Measurements from ENCODE around the gene GPR160. TPM values are rescaled to one million over a fixed set of nuclear protein-coding genes. Genes with fewer than 3 reads are reported as not detected.
"Not testable (repeated sequence)": the region's sequence is repeated elsewhere in the genome, so short reads cannot be mapped to it uniquely, and the experiment has no call there.

Gene GPR160
- total and polyA plus RNA-seq, 8 donors = 7.8 to 25.4 (median 13.2) TPM

- H3K36me3 ChIP-seq = peaks cover 0 to 68% of the 10 kb centered on the region in 2 donors
- H3K4me3 ChIP-seq = no peak overlapping the region
- intact Hi-C loops (cut with DNase I) = no loop called here
- no peaks in the 10 kb centered on the region for H3K4me1 ChIP-seq
- no peaks in the 10 kb centered on the region for H3K27me3 ChIP-seq
- DNase-seq (no peak), ATAC-seq (no peak)
- no peak for TF ChIP-seq CTCF (IDR thresholded peaks at IDR 0.05)
- no peak overlapping the region for H3K27ac ChIP-seq
- H3K9me3 ChIP-seq = no peaks in the 10 kb centered on the region
Observed at GRCh38 chr3:170107941-170108340, 70.1 kb downstream of the GPR160 start.

- Histone ChIP-seq H3K9me3 (no peaks in the 10 kb centered on the region), H3K27me3 (no peaks in the 10 kb centered on the region), H3K36me3 (peaks cover 0 to 68% of the 10 kb centered on the region in 2 donors), H3K4me3 (no peak overlapping the region), H3K27ac (no peak overlapping the region), H3K4me1 (no peaks in the 10 kb centered on the region)
- no peak for ATAC-seq
- DNase-seq = no peak
- TF ChIP-seq CTCF (IDR thresholded peaks at IDR 0.05) = no peak
- intact Hi-C loops (cut with DNase I) = no loop called here
Observed at GRCh38 chr3:170108955-170109354, 71.2 kb downstream of the GPR160 start.

GRCh38 chr3:170109579-170110293, 71.9 kb downstream of the GPR160 start:
- DNase-seq (no peak), ATAC-seq (no peak)
- Histone ChIP-seq H3K4me1 (no peaks in the 10 kb centered on the region), H3K27ac (no peak overlapping the region), H3K9me3 (no peaks in the 10 kb centered on the region), H3K27me3 (no peaks in the 10 kb centered on the region), H3K4me3 (no peak overlapping the region), H3K36me3 (peaks cover 0 to 71% of the 10 kb centered on the region in 2 donors)
- TF ChIP-seq CTCF (IDR thresholded peaks at IDR 0.05) = no peak
- intact Hi-C loops (cut with DNase I) = no loop called here

GRCh38 chr3:170111147-170111771, 73.5 kb downstream of the GPR160 start:
- Histone ChIP-seq H3K9me3 (no peaks in the 10 kb centered on the region), H3K27ac (no peak overlapping the region), H3K4me1 (no peaks in the 10 kb centered on the region), H3K27me3 (no peaks in the 10 kb centered on the region), H3K36me3 (peaks cover 0 to 73% of the 10 kb centered on the region in 2 donors), H3K4me3 (no peak overlapping the region)
- intact Hi-C loops (cut with DNase I) = no loop called here
- TF ChIP-seq CTCF (IDR thresholded peaks at IDR 0.05) = no peak
- no peak for ATAC-seq
- DNase-seq = no peak

- ATAC-seq; H3K27me3 ChIP-seq; H3K4me1 ChIP-seq; H3K9me3 ChIP-seq; DNase-seq; H3K4me3 ChIP-seq; intact Hi-C loops (cut with DNase I); H3K27ac ChIP-seq: not testable (repeated sequence)
- peaks cover 0 to 78% of the 10 kb centered on the region in 2 donors for H3K36me3 ChIP-seq
Observed at GRCh38 chr3:170114165-170114564, 76.4 kb downstream of the GPR160 start.
